Testis (tissue), 3 donors: ENCODE data around the gene WWP2. TPM values are rescaled to one million over a fixed set of nuclear protein-coding genes. Genes with fewer than 3 reads are reported as not detected.

ENCODE experiments used
- DNase-seq: peaks from one replicate; pipeline ENCODE4 v3.0.0-alpha.2; 2019
- H3K27ac ChIP-seq, 2 donors: fragments of 200-600 bp; sonication (generic); one replicate each; pipeline ENCODE4 v1.5.1; 2019
- H3K27me3 ChIP-seq: fragments of 200-600 bp; sonication (generic); one replicate; pipeline ENCODE4 v1.5.1; 2019
- H3K36me3 ChIP-seq: fragments of 200-600 bp; sonication (generic); one replicate; pipeline ENCODE4 v1.5.1; 2017; ENCODE audit warnings: low read depth; ENCODE audit errors: missing control alignments
- H3K4me1 ChIP-seq: fragments of 200-600 bp; sonication (generic); one replicate; pipeline ENCODE4 v1.5.1; 2019
- H3K4me3 ChIP-seq, 2 donors: fragments of 200-600 bp; sonication (generic); one replicate each; pipeline ENCODE4 v1.5.1; 2017 to 2019
- H3K9me3 ChIP-seq: fragments of 200-600 bp; sonication (generic); one replicate; pipeline ENCODE4 v1.5.1; 2017
- POLR2A ChIP-seq: fragments of 450-650 bp; IDR thresholded peaks from one replicate; pipeline ENCODE4 v1.6.1; 2017; ENCODE audit warnings: antibody characterized with exemption, mild to moderate bottlenecking, moderate library complexity
- WGBS, 2 donors: methylation state at CpG; one replicate each; pipeline ENCODE4 v1.1.5; 2018; 5-methylcytosine and 5-hydroxymethylcytosine counted together
- intact Hi-C: fragments of 100-400 bp; cut with DNase I; formaldehyde crosslinking; loops from one replicate; pipeline ENCODE4 v1.15.1; 2023; ENCODE audit warnings: low total_unique reads
- polyA plus RNA-seq: library from polyadenylated mRNA; stranded (reverse); fragments of 350-450 nt; fragmentation: Illumina TruSeq; extraction: RNeasy Lipid Tissue Mini Kit (QIAGEN cat#74804); gene quantifications from one replicate; pipeline ENCODE4 v1.2.3, GENCODE V29; 2014; ENCODE audit warnings: low read depth, low replicate concordance; ENCODE audit not compliant: insufficient read depth
- total RNA-seq, 2 donors: library from RNA; depleted of rRNA; stranded (reverse); fragments of >200 nt; gene quantifications; one replicate each; pipeline ENCODE4 v1.2.3, GENCODE V29; 2016
- TF ChIP-seq, protein P1 (sequence below), 3 experiments: fragments of 450-650 bp in 2 of 3; fragments of 200-600 bp in 1 of 3; sonication (generic) in 1 of 3; IDR thresholded peaks; one replicate each; pipeline ENCODE4 v1.5.1; 2016 to 2019; ENCODE audit warnings: antibody characterized with exemption in 3 of 3, mild to moderate bottlenecking in 2 of 3, moderate library complexity in 1 of 3

Gene WWP2
- total and polyA plus RNA-seq, 3 donors from 2014 or later = 46.4 to 60.6 (median 57.6) TPM

GRCh38 chr16:69870761-69871160 is 108.6 kb downstream of the WWP2 start:
- Histone ChIP-seq H3K27me3 (no peaks in the 10 kb centered on the region), H3K4me3 (no peak overlapping the region), H3K4me1 (no peaks in the 10 kb centered on the region), H3K27ac (no peak overlapping the region), H3K9me3 (no peaks in the 10 kb centered on the region), H3K36me3 (no peaks in the 10 kb centered on the region)
- intact Hi-C loops = no loop called here
- DNase-seq = no peak
- no peak for TF ChIP-seq POLR2A
- TF ChIP-seq, protein P1, sequence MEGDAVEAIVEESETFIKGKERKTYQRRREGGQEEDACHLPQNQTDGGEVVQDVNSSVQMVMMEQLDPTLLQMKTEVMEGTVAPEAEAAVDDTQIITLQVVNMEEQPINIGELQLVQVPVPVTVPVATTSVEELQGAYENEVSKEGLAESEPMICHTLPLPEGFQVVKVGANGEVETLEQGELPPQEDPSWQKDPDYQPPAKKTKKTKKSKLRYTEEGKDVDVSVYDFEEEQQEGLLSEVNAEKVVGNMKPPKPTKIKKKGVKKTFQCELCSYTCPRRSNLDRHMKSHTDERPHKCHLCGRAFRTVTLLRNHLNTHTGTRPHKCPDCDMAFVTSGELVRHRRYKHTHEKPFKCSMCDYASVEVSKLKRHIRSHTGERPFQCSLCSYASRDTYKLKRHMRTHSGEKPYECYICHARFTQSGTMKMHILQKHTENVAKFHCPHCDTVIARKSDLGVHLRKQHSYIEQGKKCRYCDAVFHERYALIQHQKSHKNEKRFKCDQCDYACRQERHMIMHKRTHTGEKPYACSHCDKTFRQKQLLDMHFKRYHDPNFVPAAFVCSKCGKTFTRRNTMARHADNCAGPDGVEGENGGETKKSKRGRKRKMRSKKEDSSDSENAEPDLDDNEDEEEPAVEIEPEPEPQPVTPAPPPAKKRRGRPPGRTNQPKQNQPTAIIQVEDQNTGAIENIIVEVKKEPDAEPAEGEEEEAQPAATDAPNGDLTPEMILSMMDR (IDR thresholded peaks at IDR 0.05) = no peak
- WGBS, 2 donors = 91 to 92% methylated on average over 4 of the region's 4 CpGs

- H3K4me1 ChIP-seq = no peaks in the 10 kb centered on the region
- WGBS, 2 donors = 89 to 94% methylated on average over 11 to 15 of the region's 15 CpGs
- no peak for DNase-seq
- H3K36me3 ChIP-seq = no peaks in the 10 kb centered on the region
- no peaks in the 10 kb centered on the region for H3K27me3 ChIP-seq
- H3K9me3 ChIP-seq = no peaks in the 10 kb centered on the region
- intact Hi-C loops = no loop called here
- no peak overlapping the region for H3K27ac ChIP-seq
- TF ChIP-seq, protein P1 (IDR thresholded peaks at IDR 0.05) = no peak
- TF ChIP-seq POLR2A = no peak
- no peak overlapping the region for H3K4me3 ChIP-seq
Observed at GRCh38 chr16:69871708-69872107, 109.6 kb downstream of the WWP2 start.

GRCh38 chr16:69872888-69873287 is 110.8 kb downstream of the WWP2 start:
- 94% methylated on average over 7 of the region's 7 CpGs for WGBS, 2 donors
- DNase-seq = no peak
- no peaks in the 10 kb centered on the region for H3K36me3 ChIP-seq

GRCh38 chr16:69873783-69874182 is 111.7 kb downstream of the WWP2 start:
- no peaks in the 10 kb centered on the region for H3K4me1 ChIP-seq
- no peak overlapping the region for H3K27ac ChIP-seq
- 72 to 76% methylated on average over 3 of the region's 3 CpGs for WGBS, 2 donors
- H3K4me3 ChIP-seq = no peak overlapping the region
- no peaks in the 10 kb centered on the region for H3K36me3 ChIP-seq
- TF ChIP-seq POLR2A = no peak
- TF ChIP-seq, protein P1 (IDR thresholded peaks at IDR 0.05) = no peak
- no peaks in the 10 kb centered on the region for H3K9me3 ChIP-seq
- H3K27me3 ChIP-seq = no peaks in the 10 kb centered on the region
- DNase-seq = no peak
- intact Hi-C loops = no loop called here

More at GRCh38 chr16:69872888-69873287, 110.8 kb downstream of the WWP2 start:
- no peak for TF ChIP-seq POLR2A
- TF ChIP-seq, protein P1 (IDR thresholded peaks at IDR 0.05) = no peak
- Histone ChIP-seq H3K4me3 (no peak overlapping the region), H3K4me1 (no peaks in the 10 kb centered on the region), H3K27ac (no peak overlapping the region), H3K9me3 (no peaks in the 10 kb centered on the region), H3K27me3 (no peaks in the 10 kb centered on the region)
- intact Hi-C loops = no loop called here

GRCh38 chr16:69874271-69874670 is 112.1 kb downstream of the WWP2 start:
- Histone ChIP-seq H3K9me3 (no peaks in the 10 kb centered on the region), H3K27me3 (no peaks in the 10 kb centered on the region), H3K36me3 (no peaks in the 10 kb centered on the region), H3K27ac (no peak overlapping the region), H3K4me3 (no peak overlapping the region), H3K4me1 (no peaks in the 10 kb centered on the region)
- 83 to 88% methylated on average over 7 to 8 of the region's 8 CpGs for WGBS, 2 donors
- intact Hi-C loops = no loop called here
- TF ChIP-seq POLR2A = no peak
- TF ChIP-seq, protein P1 (IDR thresholded peaks at IDR 0.05) = no peak
- no peak for DNase-seq
